Urothelium cell line (cell line): ENCODE results near the gene C9orf43.
"Not testable (repeated sequence)": the region's sequence is repeated elsewhere in the genome, so short reads cannot be mapped to it uniquely, and the experiment has no call there.

Experiments used
- DNase-seq: peaks from one replicate; pipeline ENCODE4 v3.0.0; 2011; ENCODE audit warnings: low spot score, mixed read lengths
- FAIRE-seq: peaks from 2 replicates; lab custom pipeline; 2011; peaks lifted over from hg19 to GRCh38; lab: Jason Lieb, UNC

Gene C9orf43

GRCh38 chr9:113410207-113410864 is at the start of gene C9orf43, which contains the start of gene POLE3:
Gene C9orf43 (plus strand): TSS chr9:113410747. CDS start chr9:113413494, 2,747 bp downstream.
Gene POLE3 (minus strand): TSS chr9:113410675. CDS start chr9:113410293, 382 bp downstream.
- FAIRE-seq (no peak), DNase-seq (peak; percentile 95)

GRCh38 chr9:113361304-113362018 is 49.1 kb upstream of the C9orf43 start:
- FAIRE-seq = no peak
- no peak for DNase-seq

GRCh38 chr9:113363336-113363735 is 47.2 kb upstream of the C9orf43 start:
- DNase-seq (no peak), FAIRE-seq (no peak)

- DNase-seq (no peak), FAIRE-seq (no peak)
These were observed 45.6 kb upstream of the C9orf43 start for GRCh38 chr9:113364951-113365350.

GRCh38 chr9:113365652-113366051 is 44.9 kb upstream of the C9orf43 start:
- DNase-seq, FAIRE-seq: not testable (repeated sequence)

GRCh38 chr9:113368348-113368981 is 42.1 kb upstream of the C9orf43 start:
- FAIRE-seq (no peak), DNase-seq (no peak)

- FAIRE-seq = no peak
- no peak for DNase-seq
These were observed 41.3 kb upstream of the C9orf43 start for GRCh38 chr9:113368982-113369854.

GRCh38 chr9:113369855-113370140 is 40.7 kb upstream of the C9orf43 start:
- DNase-seq (no peak), FAIRE-seq (no peak)

- no peak for DNase-seq
- FAIRE-seq = no peak
These were observed 39.7 kb upstream of the C9orf43 start for GRCh38 chr9:113370806-113371325.

GRCh38 chr9:113372059-113372458 is 38.5 kb upstream of the C9orf43 start:
- FAIRE-seq = no peak
- DNase-seq = no peak

- FAIRE-seq = no peak
These were observed 37.3 kb upstream of the C9orf43 start for GRCh38 chr9:113373256-113373655.

GRCh38 chr9:113373676-113374392 is 36.7 kb upstream of the C9orf43 start:
- FAIRE-seq = no peak
- DNase-seq = no peak

More at GRCh38 chr9:113373256-113373655, 37.3 kb upstream of the C9orf43 start:
- no peak for DNase-seq

- FAIRE-seq (no peak), DNase-seq (no peak)
These were observed 35.2 kb upstream of the C9orf43 start for GRCh38 chr9:113375057-113376023.

- DNase-seq = no peak
- FAIRE-seq = no peak
These were observed 33.6 kb upstream of the C9orf43 start, which contains the start of gene HDHD3 for GRCh38 chr9:113376634-113377567. Gene HDHD3 (minus strand): TSS chr9:113376986. CDS start chr9:113374354, 2,632 bp downstream.

- DNase-seq, FAIRE-seq: not testable (repeated sequence)
These were observed 31.3 kb upstream of the C9orf43 start for GRCh38 chr9:113379094-113379828.

GRCh38 chr9:113379829-113380210 is 30.7 kb upstream of the C9orf43 start:
- not testable (repeated sequence) for DNase-seq, FAIRE-seq

GRCh38 chr9:113380869-113381378 is 29.6 kb upstream of the C9orf43 start:
- FAIRE-seq (no peak), DNase-seq (no peak)
